CD4-positive, CD25-positive, alpha-beta regulatory T cell (primary cell): ENCODE results near the gene ZBTB32. TPM values are rescaled to one million over a fixed set of nuclear protein-coding genes. Genes with fewer than 3 reads are reported as not detected.
A peak's percentile ranks its signal among the peaks of the same experiment; 100 is the strongest.
"Not testable (repeated sequence)": the region's sequence is repeated elsewhere in the genome, so short reads cannot be mapped to it uniquely, and the experiment has no call there.

Experiments
- ATAC-seq, 2 donors: fragments of 150-1000 bp; cut with Tn5 transposase; one replicate each; pipeline ENCODE4 v1.10.0; 2021; ENCODE audit warnings: low read depth in 2 of 2, moderate number of reproducible peaks in 2 of 2, moderate library complexity in 1 of 2
- DNase-seq, 3 donors: peaks; one replicate each; pipeline versions ENCODE4 v3.0.0 to v3.0.0-alpha.2; 2012 to 2022; ENCODE audit warnings: mixed read lengths in 1 of 3
- H3K27ac ChIP-seq: one replicate; pipeline ENCODE4 v1.7.0; 2013; ENCODE audit warnings: mild to moderate bottlenecking, low read length; ENCODE audit not compliant: insufficient read depth, poor library complexity, severe bottlenecking
- H3K27me3 ChIP-seq: one replicate; pipeline ENCODE4 v1.7.0; 2013; ENCODE audit warnings: low read length; ENCODE audit not compliant: control insufficient read depth, insufficient read depth
- H3K36me3 ChIP-seq: one replicate; pipeline ENCODE4 v1.7.0; 2013; ENCODE audit warnings: mild to moderate bottlenecking, low read length, moderate library complexity; ENCODE audit not compliant: control insufficient read depth, insufficient read depth
- H3K4me1 ChIP-seq: 2 replicates; pipeline ENCODE4 v1.7.0; 2013; ENCODE audit warnings: mild to moderate bottlenecking, low read length; ENCODE audit not compliant: insufficient read depth, control insufficient read depth, poor library complexity, severe bottlenecking
- H3K4me3 ChIP-seq: one replicate; pipeline ENCODE4 v1.7.0; 2013; ENCODE audit warnings: low read depth, mild to moderate bottlenecking, low read length, moderate library complexity
- H3K9me3 ChIP-seq, 2 experiments: 1 replicate in 1 of 2; 2 replicates in 1 of 2; pipeline ENCODE4 v1.7.0; 2013; ENCODE audit warnings: low read length in 2 of 2, mild to moderate bottlenecking in 1 of 2, moderate library complexity in 1 of 2; ENCODE audit not compliant: control insufficient read depth in 2 of 2
- H3K27ac Mint-ChIP-seq, 3 donors: one replicate each; pipeline ENCODE4 v1.8.0; 2020 to 2022; ENCODE audit warnings: mild to moderate bottlenecking in 3 of 3, mixed read lengths in 3 of 3, moderate library complexity in 2 of 3
- H3K27me3 Mint-ChIP-seq: one replicate; pipeline ENCODE4 v1.8.0; 2022; ENCODE audit warnings: mild to moderate bottlenecking, mixed read lengths
- H3K36me3 Mint-ChIP-seq: one replicate; pipeline ENCODE4 v1.8.0; 2020; ENCODE audit warnings: mixed read lengths
- H3K4me1 Mint-ChIP-seq, 4 donors: one replicate each; pipeline ENCODE4 v1.8.0; 2020 to 2022; ENCODE audit warnings: mixed read lengths in 4 of 4, mild to moderate bottlenecking in 1 of 4
- H3K4me3 Mint-ChIP-seq, 4 donors: one replicate each; pipeline ENCODE4 v1.8.0; 2020 to 2022; ENCODE audit warnings: mild to moderate bottlenecking in 4 of 4, mixed read lengths in 4 of 4, moderate library complexity in 3 of 4
- H3K9me3 Mint-ChIP-seq, 7 donors: one replicate each; pipeline ENCODE4 v1.8.0; 2020 to 2022; ENCODE audit warnings: mixed read lengths in 7 of 7, mild to moderate bottlenecking in 3 of 7, moderate library complexity in 2 of 7
- polyA plus RNA-seq, 4 donors: library from polyadenylated mRNA; unstranded; fragments of 300-500 nt; fragmentation: Illumina TruSeq; gene quantifications; one replicate each; pipeline ENCODE4 v1.2.3, GENCODE V29; 2021
- total RNA-seq: library from RNA; stranded (reverse); gene quantifications from one replicate; pipeline ENCODE4 v1.2.3, GENCODE V29; 2022

Gene ZBTB32
- total and polyA plus RNA-seq, 5 donors from 2014 or later = 3.1 to 42.0 (median 5.2) TPM

- Histone ChIP-seq H3K27me3 (no peaks in the 10 kb centered on the region), H3K4me1 (peaks cover 24% of the 10 kb centered on the region), H3K4me3 (no peak overlapping the region), H3K9me3 (no peaks in the 10 kb centered on the region), H3K36me3 (peaks cover 55% of the 10 kb centered on the region), H3K27ac (no peak overlapping the region)
- Mint-ChIP-seq H3K4me1 (peaks cover 0 to 29% (median 10%) of the 10 kb centered on the region in 4 donors), H3K36me3 (peaks cover 25% of the 10 kb centered on the region), H3K27ac (no peak overlapping the region), H3K9me3 (peaks cover 0 to 1% (median 0%) of the 10 kb centered on the region in 7 donors), H3K27me3 (peaks cover 4% of the 10 kb centered on the region), H3K4me3 (peak overlapping the region in 3 of 4 donors; percentile 27 to 50 (median 38))
- DNase-seq (no peak), ATAC-seq (no peak)
These were observed 17.0 kb downstream of the ZBTB32 start for GRCh38 chr19:35721374-35721773.

- H3K9me3 ChIP-seq = no peaks in the 10 kb centered on the region
- H3K27ac Mint-ChIP-seq = peak overlapping the region in 1 of 3 donors; percentile 74
These were observed 18.1 kb downstream of the ZBTB32 start for GRCh38 chr19:35722461-35722860.

DNA sequence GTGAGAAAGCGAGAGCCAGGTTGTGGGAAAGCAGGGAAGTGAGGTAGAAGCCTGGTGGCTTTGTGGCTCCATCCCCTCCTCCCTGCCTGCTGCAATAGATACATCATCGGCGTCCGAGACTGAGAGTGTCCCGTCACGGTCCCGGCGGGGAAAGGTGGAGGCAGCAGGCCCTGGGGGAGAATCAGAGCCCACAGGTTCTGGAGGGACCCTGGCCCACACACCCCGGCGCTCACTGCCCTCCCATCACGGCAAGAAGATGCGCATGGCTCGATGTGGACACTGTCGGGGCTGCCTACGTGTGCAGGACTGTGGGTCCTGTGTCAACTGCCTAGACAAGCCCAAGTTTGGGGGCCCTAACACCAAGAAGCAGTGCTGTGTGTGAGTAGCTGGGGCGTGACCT lies 18.5 kb downstream of the ZBTB32 start:
- H3K4me1 Mint-ChIP-seq = peaks cover 0 to 24% (median 8%) of the 10 kb centered on the region in 4 donors
- Histone ChIP-seq H3K27ac (no peak overlapping the region), H3K4me1 (peaks cover 20% of the 10 kb centered on the region), H3K4me3 (no peak overlapping the region), H3K27me3 (no peaks in the 10 kb centered on the region), H3K36me3 (peaks cover 68% of the 10 kb centered on the region), H3K9me3 (no peaks in the 10 kb centered on the region)
- ATAC-seq = no peak
- H3K9me3 Mint-ChIP-seq = peaks cover 0 to 1% (median 0%) of the 10 kb centered on the region in 7 donors
- H3K27ac Mint-ChIP-seq = no peak overlapping the region
- no peak for DNase-seq
- no peak overlapping the region for H3K4me3 Mint-ChIP-seq
- peaks cover 4% of the 10 kb centered on the region for H3K27me3 Mint-ChIP-seq
- peaks cover 30% of the 10 kb centered on the region for H3K36me3 Mint-ChIP-seq

More at GRCh38 chr19:35722461-35722860, 18.1 kb downstream of the ZBTB32 start:
- Histone ChIP-seq H3K27ac (no peak overlapping the region), H3K4me1 (peaks cover 20% of the 10 kb centered on the region), H3K36me3 (peaks cover 64% of the 10 kb centered on the region), H3K4me3 (no peak overlapping the region), H3K27me3 (no peaks in the 10 kb centered on the region)
- DNase-seq (no peak), ATAC-seq (no peak)
- peaks cover 0 to 1% (median 0%) of the 10 kb centered on the region in 7 donors for H3K9me3 Mint-ChIP-seq
- peaks cover 4% of the 10 kb centered on the region for H3K27me3 Mint-ChIP-seq
- H3K36me3 Mint-ChIP-seq = peaks cover 30% of the 10 kb centered on the region
- peaks cover 0 to 24% (median 8%) of the 10 kb centered on the region in 4 donors for H3K4me1 Mint-ChIP-seq
- no peak overlapping the region for H3K4me3 Mint-ChIP-seq

DNA sequence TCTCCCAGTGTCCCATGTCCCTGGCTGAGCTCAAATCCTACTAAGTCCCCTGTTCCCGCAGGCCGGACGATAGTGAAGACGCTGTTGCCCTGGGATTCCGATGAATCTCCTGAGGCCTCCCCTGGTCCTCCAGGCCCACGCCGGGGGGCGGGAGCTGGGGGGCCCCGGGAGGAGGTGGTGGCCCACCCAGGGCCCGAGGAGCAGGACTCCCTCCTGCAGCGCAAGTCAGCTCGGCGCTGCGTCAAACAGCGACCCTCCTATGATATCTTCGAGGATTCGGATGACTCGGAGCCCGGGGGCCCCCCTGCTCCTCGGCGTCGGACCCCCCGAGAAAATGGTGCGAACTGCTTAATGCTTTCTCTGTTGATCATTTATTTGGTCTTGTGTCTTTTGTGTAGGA lies 19.3 kb downstream of the ZBTB32 start:
- H3K9me3 ChIP-seq = no peaks in the 10 kb centered on the region
- DNase-seq = no peak
- H3K27me3 ChIP-seq = no peaks in the 10 kb centered on the region
- H3K27ac ChIP-seq = no peak overlapping the region
- Mint-ChIP-seq H3K36me3 (peaks cover 30% of the 10 kb centered on the region), H3K9me3 (peaks cover 0 to 1% (median 0%) of the 10 kb centered on the region in 7 donors), H3K4me1 (peaks cover 0 to 21% (median 8%) of the 10 kb centered on the region in 4 donors), H3K27ac (peak overlapping the region in 1 of 3 donors; percentile 76), H3K4me3 (no peak overlapping the region), H3K27me3 (peaks cover 1% of the 10 kb centered on the region)
- H3K4me1 ChIP-seq = peaks cover 15% of the 10 kb centered on the region
- H3K4me3 ChIP-seq = no peak overlapping the region
- no peak for ATAC-seq
- peaks cover 76% of the 10 kb centered on the region for H3K36me3 ChIP-seq

DNA sequence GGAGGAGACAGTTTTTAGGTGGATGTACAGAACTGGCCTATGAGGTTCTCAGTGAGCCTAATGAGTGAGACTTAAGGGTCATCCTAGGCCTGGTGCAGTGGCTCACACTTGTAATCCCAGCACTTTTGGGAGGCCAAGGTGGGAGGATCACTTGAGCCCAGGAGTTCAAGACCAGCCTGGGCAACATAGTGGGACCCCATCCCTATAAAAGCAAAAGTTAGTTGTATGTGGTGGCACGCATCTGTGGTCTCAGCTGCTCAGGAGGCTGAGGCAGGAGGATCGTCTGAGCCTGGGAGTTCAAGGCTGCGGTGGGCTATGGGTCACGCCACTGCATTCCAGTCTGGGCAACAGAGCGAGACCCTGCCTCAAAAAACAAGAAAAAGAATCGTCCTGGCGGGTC lies 19.8 kb downstream of the ZBTB32 start:
- H3K9me3 ChIP-seq = not testable (repeated sequence)
- peaks cover 34% of the 10 kb centered on the region for H3K36me3 Mint-ChIP-seq
- peak overlapping the region in 2 of 3 donors; percentile 14 to 76 for H3K27ac Mint-ChIP-seq

DNA sequence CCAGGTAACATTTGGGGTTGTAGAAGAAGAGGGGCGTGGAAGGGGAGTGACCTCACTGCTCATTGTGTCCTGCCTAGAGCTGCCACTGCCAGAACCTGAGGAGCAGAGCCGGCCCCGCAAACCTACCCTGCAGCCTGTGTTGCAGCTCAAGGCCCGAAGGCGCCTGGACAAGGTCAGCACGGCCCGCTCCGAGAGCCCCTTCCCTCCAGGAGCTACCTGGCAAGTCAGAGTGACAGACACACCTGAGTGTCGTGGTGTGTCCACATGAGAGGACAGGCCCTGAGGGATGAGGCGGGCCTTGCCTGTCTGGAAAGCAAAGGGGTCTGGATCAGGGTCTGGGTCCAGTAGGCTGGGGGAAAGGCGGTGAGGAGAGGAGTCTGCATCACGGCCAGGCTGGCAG lies 20.2 kb downstream of the ZBTB32 start:
- Histone ChIP-seq H3K27ac (no peak overlapping the region), H3K27me3 (no peaks in the 10 kb centered on the region), H3K9me3 (no peaks in the 10 kb centered on the region), H3K4me1 (peaks cover 6% of the 10 kb centered on the region), H3K36me3 (peaks cover 84% of the 10 kb centered on the region), H3K4me3 (no peak overlapping the region)
- DNase-seq = no peak
- peaks cover 39% of the 10 kb centered on the region for H3K36me3 Mint-ChIP-seq
- peaks cover 0 to 12% (median 4%) of the 10 kb centered on the region in 4 donors for H3K4me1 Mint-ChIP-seq
- H3K27ac Mint-ChIP-seq = peak overlapping the region in 1 of 3 donors; percentile 76
- H3K9me3 Mint-ChIP-seq = peaks cover 0 to 1% (median 0%) of the 10 kb centered on the region in 7 donors
- no peak overlapping the region for H3K4me3 Mint-ChIP-seq
- H3K27me3 Mint-ChIP-seq = no peaks in the 10 kb centered on the region
- ATAC-seq = no peak

More for the DNA sequence above, 19.8 kb downstream of the ZBTB32 start:
- H3K4me1 ChIP-seq = peaks cover 10% of the 10 kb centered on the region
- not testable (repeated sequence) for ATAC-seq, H3K27ac ChIP-seq, DNase-seq, H3K27me3 Mint-ChIP-seq, H3K4me3 ChIP-seq, H3K9me3 Mint-ChIP-seq, H3K27me3 ChIP-seq, H3K4me3 Mint-ChIP-seq
- H3K4me1 Mint-ChIP-seq = peaks cover 0 to 16% (median 8%) of the 10 kb centered on the region in 4 donors
- H3K36me3 ChIP-seq = peaks cover 80% of the 10 kb centered on the region

GRCh38 chr19:35725216-35725861 lies 21.0 kb downstream of the ZBTB32 start:
- Histone ChIP-seq H3K4me1 (no peaks in the 10 kb centered on the region), H3K36me3 (peaks cover 87% of the 10 kb centered on the region), H3K4me3 (no peak overlapping the region), H3K9me3 (no peaks in the 10 kb centered on the region), H3K27me3 (no peaks in the 10 kb centered on the region), H3K27ac (no peak overlapping the region)
- Mint-ChIP-seq H3K9me3 (no peaks in the 10 kb centered on the region), H3K27me3 (no peaks in the 10 kb centered on the region), H3K4me3 (peak overlapping the region in 1 of 4 donors; percentile 69), H3K27ac (no peak overlapping the region), H3K4me1 (peaks cover 0 to 8% (median 2%) of the 10 kb centered on the region in 4 donors), H3K36me3 (peaks cover 41% of the 10 kb centered on the region)
- ATAC-seq (no peak), DNase-seq (no peak)
